HG03103 (cell line): ENCODE measurements around the gene TESMIN.

Source experiments
- ATAC-seq: cut with Tn5 transposase; IDR thresholded peaks from one replicate; pipeline ENCODE4 v1.9.1; 2021; ENCODE audit warnings: low read depth; ENCODE audit not compliant: unreplicated experiment

TESMIN gene

DNA sequence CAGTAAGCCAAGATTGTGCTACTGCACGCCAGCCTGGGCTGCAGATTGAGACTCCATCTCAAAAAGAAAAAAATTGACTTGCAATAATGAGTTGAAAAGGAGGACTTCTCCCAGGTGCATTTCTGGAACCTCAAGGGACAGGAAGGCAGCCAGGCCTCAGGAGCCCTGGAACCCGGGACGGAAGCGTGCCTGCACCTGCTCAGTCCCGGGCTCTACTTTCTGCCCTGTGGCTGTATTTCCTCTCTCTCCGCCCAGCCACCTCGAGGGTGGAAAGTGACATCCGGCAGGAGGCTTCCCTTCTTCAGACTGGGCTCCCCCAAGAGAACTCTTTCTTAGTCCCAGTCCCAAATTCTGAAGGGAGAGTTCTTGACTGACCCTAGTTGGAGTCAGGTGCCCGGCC, 87.2 kb downstream of the TESMIN start:
- ATAC-seq: no peak

DNA sequence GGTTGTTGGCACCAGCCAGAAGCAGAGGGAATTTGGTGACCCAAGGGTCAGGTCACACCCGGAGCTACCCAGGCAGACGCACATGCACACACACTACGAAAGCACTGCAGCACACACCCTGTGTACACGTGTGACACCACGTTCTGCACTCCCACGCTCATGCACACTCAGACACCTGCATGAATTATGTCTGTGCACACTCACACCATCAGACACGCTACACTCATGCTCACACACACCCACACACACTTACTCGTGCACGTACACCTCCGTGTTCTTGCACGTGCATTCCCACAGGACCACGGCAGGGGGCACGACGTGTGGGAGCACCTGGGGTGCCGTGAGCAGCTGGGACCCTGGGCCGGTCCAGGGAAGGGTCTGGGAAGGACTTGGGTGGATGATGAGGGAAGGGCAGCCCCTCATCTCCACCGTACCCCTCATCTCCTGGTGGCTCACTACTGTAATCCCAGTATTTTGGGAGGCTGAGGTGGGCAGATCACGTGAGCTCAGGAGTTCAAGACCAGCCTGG, 87.8 kb downstream of the TESMIN start:
- ATAC-seq: no peak

DNA sequence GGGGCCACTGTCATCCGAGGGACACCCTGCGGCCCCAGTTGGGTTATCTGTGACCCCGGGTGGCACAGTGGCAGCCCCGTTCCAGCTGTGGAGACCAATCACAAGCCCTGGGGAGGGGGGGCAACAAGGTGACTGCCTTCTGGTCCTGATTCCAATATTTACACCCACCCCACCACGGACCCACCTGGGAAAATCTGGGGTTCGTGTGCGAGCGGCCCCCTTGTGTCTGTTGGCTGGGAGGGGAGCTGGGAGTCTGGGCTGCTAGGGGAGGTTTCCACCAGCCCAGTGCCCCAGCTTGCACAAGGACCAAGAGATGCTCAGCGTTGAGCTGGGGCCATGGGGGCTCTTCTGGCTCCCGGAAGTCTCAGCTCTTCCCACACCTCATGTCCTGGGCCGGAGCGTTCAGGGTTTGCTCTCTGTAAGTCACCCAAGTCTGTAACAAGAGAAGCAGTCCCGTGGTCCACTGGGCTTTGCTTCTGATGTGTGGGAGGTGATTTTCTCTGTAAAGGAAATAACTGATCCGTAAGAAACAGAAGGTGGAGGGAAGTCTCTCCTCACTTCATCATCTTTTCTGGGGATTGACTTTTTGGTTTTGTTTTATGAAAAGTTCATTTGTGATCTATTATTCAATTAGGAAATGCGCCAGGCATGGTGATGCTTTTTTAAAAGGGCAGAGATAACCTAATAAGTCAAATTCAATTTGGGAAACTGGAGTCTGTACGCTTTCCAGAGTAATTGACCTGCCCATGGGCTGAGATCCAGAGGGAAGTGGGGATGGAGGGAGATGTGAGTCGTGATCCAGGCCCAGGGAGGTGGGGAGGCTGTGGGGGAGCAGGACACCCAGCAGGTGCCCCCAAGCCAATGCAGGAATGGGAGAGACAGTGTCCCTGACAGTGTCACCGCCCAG, 89.4 kb downstream of the TESMIN start:
- no peak for ATAC-seq

DNA sequence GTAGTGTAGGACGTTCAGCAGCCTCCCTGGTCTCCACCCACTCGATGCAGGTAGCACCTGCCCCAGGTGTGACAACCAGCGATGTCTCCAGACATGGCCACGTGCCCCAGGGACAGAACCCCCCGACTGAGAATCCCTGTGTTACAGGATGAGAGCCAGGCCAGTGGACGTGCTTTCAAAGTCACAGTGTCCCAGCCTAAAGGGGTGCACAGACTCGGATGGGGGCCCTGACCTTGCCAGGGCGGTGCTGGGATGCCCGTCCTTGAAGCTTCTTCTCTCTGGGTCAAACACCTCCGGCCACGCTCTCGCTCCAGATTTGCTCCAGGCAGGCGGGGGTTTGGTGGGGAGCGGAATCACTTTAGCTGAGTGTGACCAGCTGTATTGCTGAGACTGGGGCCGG, 90.3 kb downstream of the TESMIN start:
- ATAC-seq: no peak

DNA sequence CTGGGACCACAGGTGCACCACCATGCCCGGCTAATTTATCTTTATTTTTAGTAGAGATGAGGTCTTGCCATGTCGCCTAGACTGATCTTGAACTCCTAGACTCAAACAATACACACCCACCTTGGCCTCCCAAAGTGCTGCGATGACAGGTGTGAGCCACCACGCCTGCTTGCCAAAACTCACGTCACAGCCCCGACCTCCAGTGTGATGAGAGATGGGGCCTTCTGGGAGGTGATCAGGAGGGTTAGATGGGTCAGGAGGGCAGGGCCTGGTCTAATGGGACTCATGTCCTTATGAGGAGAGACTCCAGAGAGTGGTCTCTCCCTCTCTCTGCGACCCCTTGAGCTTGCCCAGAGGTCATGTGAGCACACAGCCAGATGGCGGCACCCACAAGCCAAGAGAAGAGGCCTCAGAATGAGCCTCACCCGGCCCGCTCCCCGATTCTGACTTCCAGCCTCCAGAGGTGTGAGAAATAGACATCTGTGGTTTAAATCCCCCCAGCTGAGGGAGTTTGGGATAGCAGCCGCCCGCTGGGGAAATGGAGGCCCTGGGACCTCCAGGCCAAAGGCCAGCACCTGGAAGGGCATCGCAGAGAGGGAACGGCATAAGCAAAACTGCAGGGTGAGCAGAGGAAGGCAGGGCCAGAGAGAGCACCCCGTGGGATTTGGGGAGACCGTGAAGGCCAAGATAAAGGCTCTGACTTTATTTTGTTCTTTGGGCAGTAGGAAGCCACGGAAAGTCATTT, 91.1 kb downstream of the TESMIN start:
- no peak for ATAC-seq

DNA sequence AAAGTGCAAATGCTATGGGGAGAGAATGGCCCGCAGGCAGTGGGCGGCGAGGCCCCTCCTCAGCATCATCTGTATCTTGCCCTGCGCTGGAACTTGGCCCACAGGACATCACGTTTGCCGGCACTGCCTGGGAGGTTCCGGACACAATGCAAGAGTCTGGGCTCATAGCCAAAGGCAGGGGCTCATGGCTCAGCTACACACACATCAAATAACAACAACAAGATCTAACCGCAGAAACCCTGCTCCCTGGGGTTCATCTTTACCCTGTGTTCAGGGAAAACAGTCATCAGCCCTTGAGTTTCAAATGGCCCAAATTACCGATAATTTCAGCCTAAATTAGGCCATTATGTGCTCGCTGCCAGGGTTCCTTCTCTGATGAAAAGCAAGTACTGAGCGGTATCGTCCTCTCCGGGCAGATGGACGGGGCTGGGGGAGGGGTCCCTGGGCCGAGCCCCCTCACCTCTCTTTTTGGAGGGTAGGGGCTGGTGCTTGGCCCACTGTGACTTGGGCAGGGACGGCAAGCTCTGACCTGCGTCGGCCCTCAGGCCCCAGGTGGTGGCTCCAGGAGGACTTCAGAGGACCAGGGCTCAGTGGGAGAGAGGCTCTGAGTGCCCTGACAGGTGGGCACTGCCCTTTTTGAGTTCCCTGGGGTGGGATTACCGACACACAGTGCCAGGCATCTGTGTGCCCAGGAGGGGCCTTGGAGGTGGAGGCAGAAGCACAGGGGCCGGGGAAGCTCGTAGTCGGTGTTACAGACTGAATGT, 92.0 kb downstream of the TESMIN start:
- no peak for ATAC-seq

DNA sequence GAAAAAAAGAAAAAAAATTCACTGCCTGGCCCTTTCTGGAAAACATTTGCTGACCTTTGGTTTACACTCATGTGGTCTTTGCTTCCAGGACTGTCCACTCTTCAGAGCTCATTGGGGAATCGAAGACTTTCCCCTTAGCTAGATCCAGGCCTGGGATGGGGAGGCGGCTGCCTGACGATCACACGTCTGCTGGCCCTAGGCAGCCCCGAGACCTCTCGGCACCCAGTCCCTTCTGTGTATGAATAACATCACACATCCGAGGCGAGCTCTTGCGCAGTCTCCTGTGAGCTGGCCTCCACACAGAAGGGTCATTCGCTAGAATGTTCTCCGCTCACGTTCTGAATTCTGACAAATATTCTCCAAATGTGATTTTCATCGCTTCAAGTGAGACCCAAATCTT, 92.7 kb downstream of the TESMIN start:
- no peak for ATAC-seq

DNA sequence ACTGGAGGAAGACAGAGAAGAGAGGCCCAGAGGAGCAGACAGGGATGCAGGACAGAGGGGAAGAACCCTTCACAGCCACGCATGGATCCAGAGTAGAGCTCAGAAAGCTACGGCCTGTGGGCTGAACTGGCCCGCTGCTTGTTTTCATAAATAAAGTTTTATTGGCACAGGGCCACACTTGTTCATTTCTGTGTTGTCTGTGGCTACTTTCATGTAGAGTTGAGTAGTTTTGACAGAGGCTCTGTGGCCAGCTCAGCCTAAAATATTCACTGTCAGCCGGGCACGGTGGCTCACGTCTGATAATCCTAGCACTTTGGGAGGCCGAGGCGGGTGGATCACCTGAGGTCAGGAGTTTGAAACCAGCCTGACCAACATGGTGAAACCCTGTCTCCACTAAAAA, 93.2 kb downstream of the TESMIN start:
- no peak for ATAC-seq
